Ishikawa (cell line): Measurements from ENCODE around the gene DRC7.

Experiments
- CEBPB ChIP-seq: IDR thresholded peaks from 2 replicates; pipeline ENCODE4 v1.6.1; 2012
- CREB1 ChIP-seq: IDR thresholded peaks from 2 replicates; pipeline ENCODE4 v1.6.1; 2012; ENCODE audit warnings: low read depth
- EGR1 ChIP-seq: IDR thresholded peaks from 2 replicates; pipeline ENCODE4 v1.6.1; 2012
- EP300 ChIP-seq: IDR thresholded peaks from 2 replicates; pipeline ENCODE4 v1.6.1; 2012; ENCODE audit warnings: borderline replicate concordance
- FOXM1 ChIP-seq: IDR thresholded peaks from 2 replicates; pipeline ENCODE4 v1.6.1; 2012; ENCODE audit warnings: low read depth, borderline replicate concordance
- MAX ChIP-seq: IDR thresholded peaks from 2 replicates; pipeline ENCODE4 v1.6.1; 2012
- NFIC ChIP-seq: IDR thresholded peaks from 2 replicates; pipeline ENCODE4 v1.6.1; 2012
- RAD21 ChIP-seq: IDR thresholded peaks from 2 replicates; pipeline ENCODE4 v1.6.1; 2012; ENCODE audit warnings: low read depth
- REST ChIP-seq: IDR thresholded peaks from 2 replicates; pipeline ENCODE4 v1.6.1; 2012; ENCODE audit warnings: low read depth, mild to moderate bottlenecking
- TAF1 ChIP-seq: IDR thresholded peaks from 2 replicates; pipeline ENCODE4 v1.6.1; 2012; ENCODE audit warnings: low read depth, mild to moderate bottlenecking
- TCF12 ChIP-seq: IDR thresholded peaks from 2 replicates; pipeline ENCODE4 v1.6.1; 2012; ENCODE audit warnings: low read depth
- TEAD4 ChIP-seq: IDR thresholded peaks from 2 replicates; pipeline ENCODE4 v1.6.1; 2012
- USF1 ChIP-seq: IDR thresholded peaks from 2 replicates; pipeline ENCODE4 v1.6.1; 2012
- YY1 ChIP-seq: IDR thresholded peaks from 2 replicates; pipeline ENCODE4 v1.6.1; 2012; ENCODE audit warnings: low read depth
- ZBTB7A ChIP-seq: IDR thresholded peaks from 2 replicates; pipeline ENCODE4 v1.6.1; 2012; ENCODE audit warnings: low read depth

DRC7 gene

GRCh38 chr16:57752581-57753447 lies 58.2 kb downstream of the DRC7 start:
- TF ChIP-seq RAD21, result no peak
- no peak for TF ChIP-seq TAF1
- no peak for TF ChIP-seq TCF12
- no peak for TF ChIP-seq CREB1
- no peak for TF ChIP-seq EP300
- no peak for TF ChIP-seq EGR1
- no peak for TF ChIP-seq USF1
- TF ChIP-seq FOXM1, result no peak
- no peak for TF ChIP-seq ZBTB7A
- TF ChIP-seq YY1, result no peak
- no peak for TF ChIP-seq REST

- TF ChIP-seq RAD21, result no peak
- TF ChIP-seq MAX, result no peak
- TF ChIP-seq NFIC, result no peak
- TF ChIP-seq FOXM1, result no peak
- no peak for TF ChIP-seq REST
- no peak for TF ChIP-seq TAF1
- TF ChIP-seq CEBPB, result no peak
- TF ChIP-seq USF1, result no peak
- TF ChIP-seq CREB1, result no peak
- TF ChIP-seq YY1, result no peak
- no peak for TF ChIP-seq EP300
- TF ChIP-seq EGR1, result no peak
- no peak for TF ChIP-seq ZBTB7A
- no peak for TF ChIP-seq TCF12
- no peak for TF ChIP-seq TEAD4
Observed at GRCh38 chr16:57753448-57754353, 59.1 kb downstream of the DRC7 start.

- TF ChIP-seq TAF1 (no peak), MAX (no peak), CEBPB (no peak), REST (no peak), USF1 (no peak), YY1 (no peak), TEAD4 (no peak), RAD21 (no peak), EP300 (no peak), NFIC (no peak), ZBTB7A (no peak), EGR1 (no peak)
Observed at GRCh38 chr16:57754354-57755060, 59.9 kb downstream of the DRC7 start.
